Neural progenitor cell (in vitro differentiated cells): ENCODE measurements around the gene DPYD. TPM values are rescaled to one million over a fixed set of nuclear protein-coding genes. Genes with fewer than 3 reads are reported as not detected.

Experiments used
- DNase-seq: peaks from one replicate; pipeline ENCODE4 v3.0.0-alpha.2; 2016; ENCODE audit warnings: low spot score
- H2AFZ ChIP-seq: fragments of 200-600 bp; sonication (generic); replicated peaks from 2 replicates; pipeline ENCODE4 v1.6.1; 2016; ENCODE audit warnings: antibody characterized with exemption
- H3F3A ChIP-seq: fragments of 200-600 bp; sonication (generic); 2 replicates; pipeline ENCODE4 v1.6.1; 2016; ENCODE audit warnings: antibody characterized with exemption, low read depth
- H3K27ac ChIP-seq: fragments of 200-600 bp; sonication (generic); 2 replicates; pipeline ENCODE4 v1.5.1; 2016; ENCODE audit warnings: mild to moderate bottlenecking
- H3K27me3 ChIP-seq: fragments of 200-600 bp; sonication (generic); 2 replicates; pipeline ENCODE4 v1.6.1; 2016; ENCODE audit warnings: mild to moderate bottlenecking, moderate library complexity
- H3K36me3 ChIP-seq: fragments of 200-600 bp; sonication (generic); 2 replicates; pipeline ENCODE4 v1.5.1; 2016
- H3K4me1 ChIP-seq: fragments of 200-600 bp; sonication (generic); 2 replicates; pipeline ENCODE4 v1.6.1; 2016; ENCODE audit warnings: mixed run types
- H3K4me2 ChIP-seq: fragments of 200-600 bp; sonication (generic); 2 replicates; pipeline ENCODE4 v1.6.1; 2016
- H3K4me3 ChIP-seq: fragments of 200-600 bp; sonication (generic); 2 replicates; pipeline ENCODE4 v1.5.1; 2016
- H3K79me2 ChIP-seq: fragments of 200-600 bp; sonication (generic); 2 replicates; pipeline ENCODE4 v1.6.1; 2016; ENCODE audit warnings: low read depth
- H3K9ac ChIP-seq: fragments of 200-600 bp; sonication (generic); 2 replicates; pipeline ENCODE4 v1.6.1; 2016
- H3K9me3 ChIP-seq: fragments of 200-600 bp; sonication (generic); 2 replicates; pipeline ENCODE4 v1.5.1; 2016; ENCODE audit warnings: low read depth
- H4K20me1 ChIP-seq: fragments of 200-600 bp; sonication (generic); 2 replicates; pipeline ENCODE4 v1.6.1; 2016; ENCODE audit warnings: low read depth
- H3K27ac Mint-ChIP-seq: 3 replicates; pipeline ENCODE4 v1.8.0; 2021; ENCODE audit warnings: mixed read lengths
- H3K27me3 Mint-ChIP-seq: 2 replicates; pipeline ENCODE4 v1.8.0; 2022; ENCODE audit warnings: low read depth, mild to moderate bottlenecking, inconsistent platforms, moderate library complexity, mixed read lengths; ENCODE audit not compliant: insufficient read depth
- H3K36me3 Mint-ChIP-seq: 3 replicates; pipeline ENCODE4 v1.8.0; 2021; ENCODE audit warnings: mixed read lengths
- H3K4me1 Mint-ChIP-seq: 3 replicates; pipeline ENCODE4 v1.8.0; 2021; ENCODE audit warnings: mixed read lengths
- H3K4me3 Mint-ChIP-seq: 3 replicates; pipeline ENCODE4 v1.8.0; 2021; ENCODE audit warnings: mild to moderate bottlenecking, moderate library complexity, mixed read lengths
- H3K9me3 Mint-ChIP-seq: 3 replicates; pipeline ENCODE4 v1.8.0; 2020; ENCODE audit warnings: mixed read lengths
- CTCF ChIP-seq: fragments of 200-600 bp; sonication (generic); IDR thresholded peaks from 2 replicates; pipeline ENCODE4 v1.5.1; 2017; ENCODE audit warnings: antibody characterized with exemption, mild to moderate bottlenecking
- EZH2 ChIP-seq: fragments of 200-600 bp; sonication (generic); IDR thresholded peaks from 2 replicates; pipeline ENCODE4 v1.6.1; 2017; ENCODE audit warnings: antibody characterized with exemption, mild to moderate bottlenecking, moderate library complexity
- EZH2phosphoT487 ChIP-seq: fragments of 200-600 bp; sonication (generic); IDR thresholded peaks from 2 replicates; pipeline ENCODE4 v1.6.1; 2017; ENCODE audit warnings: antibody characterized with exemption
- total RNA-seq: library from RNA; depleted of rRNA; stranded (reverse); fragments of >200 nt; gene quantifications from 2 replicates; pipeline ENCODE4 v1.2.3, GENCODE V29; 2015; ENCODE audit warnings: low replicate concordance

The DPYD gene
- total RNA-seq, 1 donor from 2014 or later: 0.43 TPM

GRCh38 chr1:97427371-97427770 is 493.5 kb downstream of the DPYD start:
- peaks cover 24% of the 10 kb centered on the region for H3K4me1 Mint-ChIP-seq
- H3K27ac ChIP-seq: no peak overlapping the region
- H3K27me3 ChIP-seq: no peaks in the 10 kb centered on the region
- H3K27me3 Mint-ChIP-seq: peaks cover 8% of the 10 kb centered on the region
- H3K9me3 ChIP-seq: no peaks in the 10 kb centered on the region
- H3F3A ChIP-seq: no peaks in the 10 kb centered on the region
- no peak overlapping the region for H3K4me3 ChIP-seq
- H3K79me2 ChIP-seq: no peaks in the 10 kb centered on the region
- H3K4me2 ChIP-seq: no peak overlapping the region
- no peak overlapping the region for H3K9ac ChIP-seq
- DNase-seq: no peak
- peaks cover 15% of the 10 kb centered on the region for H3K4me1 ChIP-seq
- H3K36me3 ChIP-seq: no peaks in the 10 kb centered on the region
- H2AFZ ChIP-seq: no peak overlapping the region
- H3K27ac Mint-ChIP-seq: no peak overlapping the region
- H3K4me3 Mint-ChIP-seq: no peak overlapping the region
- H4K20me1 ChIP-seq: no peaks in the 10 kb centered on the region
- no peaks in the 10 kb centered on the region for H3K9me3 Mint-ChIP-seq
- H3K36me3 Mint-ChIP-seq: no peaks in the 10 kb centered on the region
- TF ChIP-seq EZH2: no peak
- no peak for TF ChIP-seq CTCF
- no peak for TF ChIP-seq EZH2phosphoT487

- no peak overlapping the region for H3K27ac Mint-ChIP-seq
- H3K79me2 ChIP-seq: no peaks in the 10 kb centered on the region
- peaks cover 24% of the 10 kb centered on the region for H3K4me1 Mint-ChIP-seq
- DNase-seq: no peak
- no peak overlapping the region for H2AFZ ChIP-seq
- H3K27me3 Mint-ChIP-seq: peaks cover 10% of the 10 kb centered on the region
- no peak overlapping the region for H3K4me3 ChIP-seq
- no peaks in the 10 kb centered on the region for H3K27me3 ChIP-seq
- H3K4me2 ChIP-seq: no peak overlapping the region
- H3K9ac ChIP-seq: no peak overlapping the region
- H3K9me3 Mint-ChIP-seq: peaks cover under 1% of the 10 kb centered on the region
- H3F3A ChIP-seq: no peaks in the 10 kb centered on the region
- H3K36me3 Mint-ChIP-seq: no peaks in the 10 kb centered on the region
- peaks cover 15% of the 10 kb centered on the region for H3K4me1 ChIP-seq
- no peaks in the 10 kb centered on the region for H4K20me1 ChIP-seq
- H3K9me3 ChIP-seq: no peaks in the 10 kb centered on the region
- TF ChIP-seq EZH2phosphoT487 (no peak), EZH2 (no peak)
- H3K36me3 ChIP-seq: no peaks in the 10 kb centered on the region
- H3K4me3 Mint-ChIP-seq: no peak overlapping the region
- no peak overlapping the region for H3K27ac ChIP-seq
Measured at GRCh38 chr1:97424209-97424608, 496.6 kb downstream of the DPYD start.

GRCh38 chr1:97423403-97423802 is 497.4 kb downstream of the DPYD start:
- H3K9ac ChIP-seq: no peak overlapping the region
- peak; percentile 54 for DNase-seq
- H3K4me3 Mint-ChIP-seq: no peak overlapping the region
- peaks cover 2% of the 10 kb centered on the region for H3K9me3 Mint-ChIP-seq
- no peaks in the 10 kb centered on the region for H3K27me3 ChIP-seq
- peak overlapping the region; percentile 17 for H3K4me2 ChIP-seq
- H4K20me1 ChIP-seq: no peaks in the 10 kb centered on the region
- no peaks in the 10 kb centered on the region for H3K9me3 ChIP-seq
- no peaks in the 10 kb centered on the region for H3F3A ChIP-seq
- H3K4me1 Mint-ChIP-seq: peaks cover 24% of the 10 kb centered on the region
- H3K4me1 ChIP-seq: peaks cover 15% of the 10 kb centered on the region
- no peaks in the 10 kb centered on the region for H3K79me2 ChIP-seq
- H2AFZ ChIP-seq: no peak overlapping the region
- no peaks in the 10 kb centered on the region for H3K36me3 Mint-ChIP-seq
- peaks cover 11% of the 10 kb centered on the region for H3K27me3 Mint-ChIP-seq
- no peak overlapping the region for H3K4me3 ChIP-seq
- H3K36me3 ChIP-seq: no peaks in the 10 kb centered on the region
- H3K27ac ChIP-seq: no peak overlapping the region
- TF ChIP-seq EZH2phosphoT487 (no peak), EZH2 (no peak), CTCF (no peak)
- no peak overlapping the region for H3K27ac Mint-ChIP-seq

GRCh38 chr1:97417661-97418060 is 503.2 kb downstream of the DPYD start:
- Mint-ChIP-seq H3K27ac (no peak overlapping the region), H3K36me3 (no peaks in the 10 kb centered on the region), H3K4me3 (no peak overlapping the region), H3K4me1 (peaks cover 2% of the 10 kb centered on the region), H3K9me3 (peaks cover 2% of the 10 kb centered on the region), H3K27me3 (peaks cover 9% of the 10 kb centered on the region)
- H3K9me3 ChIP-seq: no peaks in the 10 kb centered on the region
- DNase-seq: no peak
- H3K4me2 ChIP-seq: no peak overlapping the region
- H3K79me2 ChIP-seq: no peaks in the 10 kb centered on the region
- no peaks in the 10 kb centered on the region for H3F3A ChIP-seq
- H3K36me3 ChIP-seq: no peaks in the 10 kb centered on the region
- no peak overlapping the region for H3K27ac ChIP-seq
- H3K4me3 ChIP-seq: no peak overlapping the region
- TF ChIP-seq EZH2phosphoT487 (no peak), CTCF (no peak), EZH2 (no peak)
- H2AFZ ChIP-seq: no peak overlapping the region
- no peak overlapping the region for H3K9ac ChIP-seq
- no peaks in the 10 kb centered on the region for H4K20me1 ChIP-seq
- H3K4me1 ChIP-seq: no peaks in the 10 kb centered on the region
- no peaks in the 10 kb centered on the region for H3K27me3 ChIP-seq
